A549 treated with DMSO at 1 μM for 4 hours (cell line): ENCODE measurements around the gene DCDC2B. TPM values are rescaled to one million over a fixed set of nuclear protein-coding genes. Genes with fewer than 3 reads are reported as not detected.

Source experiments
- total RNA-seq: library from RNA; stranded (reverse); fragments of 200-300 nt; extraction: Qiagen RNA extraction; gene quantifications from 5 replicates; pipeline ENCODE4 v1.2.3, GENCODE V29; 2022; ENCODE audit warnings: low read depth

The DCDC2B gene
- not detected in 5 replicates for total RNA-seq

DNA sequence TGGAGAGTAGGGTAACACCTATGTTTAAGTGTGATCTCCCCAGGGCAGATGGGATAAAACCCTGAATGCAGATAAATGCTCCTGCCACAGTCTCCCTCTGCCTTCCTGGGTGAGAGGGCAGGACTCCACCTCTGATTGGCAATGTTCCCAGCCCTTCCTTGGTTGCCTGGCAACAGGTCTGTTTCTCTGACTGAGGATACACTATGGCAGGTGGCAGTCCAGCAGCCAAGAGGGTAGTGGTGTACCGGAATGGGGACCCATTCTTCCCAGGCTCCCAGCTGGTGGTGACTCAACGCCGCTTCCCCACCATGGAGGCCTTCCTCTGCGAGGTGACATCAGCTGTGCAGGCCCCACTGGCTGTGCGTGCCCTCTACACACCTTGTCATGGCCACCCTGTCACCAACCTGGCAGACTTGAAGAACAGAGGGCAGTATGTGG lies at the start of gene DCDC2B:
DCDC2B (plus strand) TSS at position 199 of the 438 bp plus-strand sequence; CDS start at position 204, 5 bp downstream.

DNA sequence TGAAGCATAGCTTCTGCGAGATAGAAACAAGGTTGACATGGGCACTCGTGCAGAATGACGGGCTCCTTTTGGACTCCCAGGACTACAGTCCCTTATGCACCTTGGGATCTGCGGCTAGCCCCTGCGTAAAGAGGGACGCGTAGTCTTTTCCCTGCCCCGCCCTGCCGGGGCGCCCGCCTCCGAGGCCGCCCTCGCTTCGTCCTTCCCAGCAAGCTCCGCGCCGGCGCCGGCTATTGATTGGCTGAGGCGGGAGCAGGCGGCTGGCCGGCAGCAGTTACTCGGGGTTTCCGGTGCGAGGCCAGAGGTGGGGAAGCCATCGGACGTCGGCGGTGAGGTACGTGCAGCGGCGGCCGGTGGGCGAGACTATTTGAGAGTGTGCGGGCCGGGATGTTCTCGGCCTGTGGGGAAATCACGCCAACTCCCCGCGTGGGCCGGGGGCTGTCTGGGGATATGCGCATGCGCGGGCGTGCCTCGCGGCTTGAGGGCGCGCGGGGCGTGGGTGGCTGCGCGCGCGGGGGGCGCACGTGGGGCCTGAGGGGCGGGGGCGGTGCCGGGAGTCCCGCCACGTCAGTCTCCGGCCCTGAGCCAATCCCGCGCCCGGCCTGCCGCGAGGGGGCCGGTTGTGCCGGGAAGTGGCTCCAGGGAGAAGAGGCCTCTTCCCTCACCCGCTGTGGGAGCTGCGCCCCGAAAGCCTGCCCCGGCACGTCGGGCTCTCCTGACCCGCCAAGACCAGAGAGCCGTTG lies 29.3 kb upstream of the DCDC2B start, which contains the start of gene TXLNA:
TXLNA (plus strand) TSS at position 233 of the 743 bp plus-strand sequence. CDS start 671 bp downstream, outside the sequence.

DNA sequence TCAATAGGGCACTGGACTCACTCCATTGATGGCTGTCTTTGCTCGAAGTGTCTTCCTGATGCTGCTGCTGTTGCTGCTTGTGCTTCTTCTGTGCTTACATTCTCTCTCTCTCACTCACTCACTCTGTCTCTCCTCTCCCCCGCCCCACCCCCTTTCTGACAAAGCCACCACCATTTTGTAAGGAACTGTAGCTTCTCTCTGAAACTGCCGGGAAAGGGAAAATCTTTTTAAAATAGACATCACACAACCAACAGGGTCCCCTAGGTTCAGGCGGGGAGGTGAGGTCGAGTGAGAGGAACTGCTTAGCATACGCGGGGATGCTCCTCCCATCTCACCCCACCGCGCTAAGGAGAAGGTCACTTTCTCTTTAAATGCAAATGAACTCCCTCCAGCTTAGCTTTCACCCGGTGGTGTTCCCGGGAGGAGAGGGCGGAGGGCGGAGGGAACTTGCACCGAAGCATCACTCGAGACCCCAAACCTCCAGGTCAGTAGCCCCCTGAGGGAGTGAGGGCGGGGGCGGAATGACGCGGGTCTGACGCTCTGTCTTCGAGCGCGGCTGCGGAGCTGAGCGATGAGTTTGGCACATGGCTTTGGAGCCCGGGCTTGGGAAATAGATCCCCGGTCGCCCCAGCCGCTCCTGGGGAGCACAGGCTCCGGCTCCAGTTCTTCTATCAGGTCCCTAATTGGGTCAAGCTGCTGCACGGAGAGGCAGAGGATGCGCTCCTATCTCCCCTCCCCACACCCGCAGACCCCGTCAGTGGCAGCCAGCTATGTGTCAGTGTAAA lies 8.5 kb upstream of the DCDC2B start, which contains the start of gene CCDC28B:
CCDC28B (plus strand) TSS at position 370 of the 785 bp plus-strand sequence. CDS start 1,341 bp downstream, outside the sequence.

DNA sequence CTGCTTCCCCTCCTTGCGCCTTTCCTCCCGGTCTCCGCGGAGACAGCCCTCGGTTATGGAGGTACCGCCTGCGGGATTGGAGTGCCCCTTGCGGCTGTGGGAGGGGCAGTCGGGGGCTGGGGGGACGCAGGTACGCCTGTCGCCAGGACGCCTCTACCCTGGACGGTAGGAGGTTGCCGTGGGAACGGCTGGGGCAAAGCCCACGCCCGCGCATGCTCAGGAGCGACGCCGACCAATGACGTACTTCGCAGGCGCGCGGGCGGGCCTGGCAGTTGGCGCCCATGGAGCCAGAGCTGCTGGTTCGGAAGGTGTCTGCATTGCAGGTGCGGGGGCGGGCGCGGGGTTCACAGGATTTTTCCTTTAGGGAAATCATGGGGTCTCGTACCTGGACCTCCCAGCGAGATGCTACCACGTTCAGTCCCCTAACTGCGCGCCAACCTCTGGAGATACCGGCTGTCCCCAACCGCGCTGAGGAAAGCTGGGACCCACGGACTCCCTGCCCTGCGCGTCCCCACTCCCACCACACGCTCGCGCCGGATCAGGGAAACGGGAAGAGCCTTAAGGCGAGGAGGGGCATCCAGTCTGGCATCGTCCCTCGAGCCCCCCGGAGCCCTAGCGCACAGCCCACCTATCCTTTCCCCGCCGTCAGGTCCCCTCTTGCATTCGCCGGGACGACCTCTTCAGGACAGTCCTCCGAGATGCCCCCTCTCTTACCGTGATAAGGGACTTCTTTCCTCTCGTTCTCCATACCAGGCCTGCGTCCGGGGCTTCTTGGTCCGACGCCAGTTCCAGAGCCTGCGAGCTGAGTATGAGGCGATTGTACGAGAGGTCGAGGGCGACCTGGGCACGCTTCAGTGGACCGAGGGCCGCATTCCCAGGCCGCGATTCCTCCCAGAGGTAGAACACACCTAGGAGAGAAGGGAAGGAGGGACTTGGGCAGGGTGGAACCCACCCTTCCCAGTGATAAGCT lies 3.2 kb upstream of the DCDC2B start, which contains the start of gene IQCC:
IQCC (plus strand) TSS at position 271 of the 970 bp plus-strand sequence; CDS start at position 282, 11 bp downstream.

DNA sequence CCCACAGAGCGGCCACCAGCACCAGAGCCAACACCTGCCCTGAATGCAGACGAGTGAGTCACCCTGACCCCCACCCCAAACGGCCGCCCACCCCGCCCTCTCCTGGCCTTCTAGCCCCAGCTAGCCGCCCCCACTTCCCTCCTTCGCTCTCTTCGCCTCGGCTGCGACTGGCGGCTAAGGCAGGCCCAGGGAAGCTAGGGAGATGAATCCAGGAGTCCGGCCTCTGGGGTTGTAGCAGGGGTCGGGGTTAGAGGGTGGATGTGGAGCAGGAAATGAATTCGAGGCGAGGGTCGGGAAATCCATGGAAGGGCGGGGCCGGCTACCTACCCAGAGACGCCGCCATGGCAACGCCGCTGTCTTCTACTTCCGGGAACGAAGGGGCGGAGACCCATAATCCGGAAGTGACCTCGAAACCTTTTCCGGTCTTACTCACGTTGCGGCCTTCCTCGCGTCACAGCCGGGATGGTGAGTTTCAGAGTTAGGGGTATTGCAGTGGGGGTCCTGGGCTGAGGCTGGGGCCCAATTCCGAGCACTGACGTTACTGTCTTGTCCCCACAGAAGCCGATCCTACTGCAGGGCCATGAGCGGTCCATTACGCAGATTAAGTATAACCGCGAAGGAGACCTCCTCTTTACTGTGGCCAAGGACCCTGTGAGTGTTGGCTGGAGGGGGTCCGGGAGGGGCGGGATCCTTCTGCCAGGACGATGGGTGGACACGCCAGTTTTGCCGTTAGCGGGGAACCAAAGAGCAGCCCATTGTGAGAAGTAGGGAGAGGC lies 13.3 kb downstream of the DCDC2B start, which contains the start of the genes EIF3I and TMEM234:
EIF3I (plus strand) TSS at position 428 of the 776 bp plus-strand sequence; CDS start at position 463, 35 bp downstream.
TMEM234 (minus strand) TSS at position 374 of the 776 bp plus-strand sequence; CDS start at position 343, 31 bp downstream.

DNA sequence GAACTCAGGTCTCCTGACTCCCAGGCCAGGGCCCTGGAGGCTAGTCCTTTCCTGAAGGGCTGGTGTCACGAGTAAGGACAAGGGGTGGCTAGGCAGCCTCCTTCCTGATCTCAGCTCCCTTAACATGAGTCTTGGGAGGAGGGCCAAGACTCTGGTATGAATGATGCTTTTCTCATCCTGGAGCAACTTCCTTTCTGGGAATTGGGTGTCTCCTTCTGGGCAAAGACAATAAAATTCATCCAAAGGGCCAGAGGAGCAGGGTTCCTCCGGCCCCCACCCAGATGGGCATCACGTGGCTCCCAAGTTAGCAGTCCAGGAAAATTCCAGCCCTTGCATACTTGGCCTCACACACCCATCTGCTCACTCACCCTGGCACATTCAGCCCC lies 38.0 kb downstream of the DCDC2B start, which contains the start of gene FAM167B:
FAM167B (plus strand) TSS at position 335 of the 386 bp plus-strand sequence. CDS start 200 bp downstream, outside the sequence.

DNA sequence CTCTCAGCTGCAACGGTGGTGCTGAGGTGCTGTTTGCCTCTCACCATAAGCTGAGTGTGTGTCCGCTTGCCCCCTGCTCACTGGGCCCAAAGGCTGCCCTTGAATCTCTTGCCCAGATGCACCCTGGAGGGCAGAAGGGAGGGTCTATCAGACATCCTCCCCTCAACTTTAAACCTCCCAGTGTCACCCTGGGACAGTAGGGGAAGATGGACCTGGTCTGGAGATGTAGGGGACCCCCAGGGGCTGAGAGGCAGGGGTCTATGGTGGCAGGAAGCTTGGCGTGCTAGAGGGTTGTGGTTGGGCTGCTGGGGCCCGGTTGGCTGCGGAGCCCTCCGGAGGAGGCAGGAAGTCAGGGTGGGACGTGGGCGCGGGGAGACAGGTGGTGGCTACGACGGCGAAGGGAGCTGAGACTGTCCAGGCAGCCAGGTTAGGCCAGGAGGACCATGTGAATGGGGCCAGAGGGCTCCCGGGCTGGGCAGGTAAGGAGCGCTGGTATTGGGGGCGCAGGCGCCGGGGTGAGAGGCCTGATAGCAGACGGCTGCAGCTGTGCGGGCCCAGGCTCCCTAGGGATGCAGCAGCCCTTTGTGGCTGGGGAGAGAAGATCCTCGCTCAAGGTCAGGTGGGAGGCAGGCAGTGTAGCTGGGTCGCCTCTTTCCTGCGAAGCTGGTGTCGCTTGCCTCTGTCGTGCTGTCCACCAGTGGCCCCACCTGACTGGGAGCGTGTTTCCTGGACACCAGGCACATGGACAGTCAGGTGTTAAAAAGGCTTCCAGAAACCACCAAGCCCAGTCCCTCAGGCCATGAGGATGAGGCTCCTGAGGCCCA lies 42.2 kb downstream of the DCDC2B start, which contains the start of gene LCK:
LCK (plus strand) TSS at position 373 of the 824 bp plus-strand sequence. CDS start 23,065 bp downstream, outside the sequence.

Other genes starting within 250 kb of the DCDC2B start
- 120 to 141 TPM (median 139 TPM) in 5 replicates for gene KHDRBS1, start 195.2 kb upstream of the DCDC2B start, total RNA-seq
- 9.8 to 14.2 TPM (median 13.0 TPM) in 5 replicates for gene TMEM39B, start 136.2 kb upstream of the DCDC2B start, total RNA-seq
- 17.7 to 20.0 TPM (median 18.3 TPM) in 5 replicates for gene KPNA6, start 101.0 kb upstream of the DCDC2B start, total RNA-seq
- gene TXLNA, start 29.4 kb upstream of the DCDC2B start, total RNA-seq = 30.6 to 32.8 TPM (median 31.2 TPM) in 5 replicates
- gene CCDC28B, start 8.5 kb upstream of the DCDC2B start, total RNA-seq = 1.6 to 2.3 TPM (median 2.0 TPM) in 5 replicates
- gene IQCC, start 3.4 kb upstream of the DCDC2B start, total RNA-seq = 1.7 to 2.5 TPM (median 1.9 TPM) in 5 replicates
- gene TMEM234, start 13.3 kb downstream of the DCDC2B start, total RNA-seq = 7.8 to 9.7 TPM (median 8.7 TPM) in 5 replicates
- gene EIF3I, start 13.3 kb downstream of the DCDC2B start, total RNA-seq = 276 to 303 TPM (median 282 TPM) in 5 replicates
- gene FAM167B, start 38.1 kb downstream of the DCDC2B start, total RNA-seq = 0.63 to 0.89 TPM (median 0.72 TPM) in 5 replicates
- 0.07 TPM in 1 of 5 replicates, not detected in the others for gene LCK, start 42.2 kb downstream of the DCDC2B start, total RNA-seq
- gene HDAC1, start 83.0 kb downstream of the DCDC2B start, total RNA-seq = 58.2 to 63.0 TPM (median 61.7 TPM) in 5 replicates
- gene MARCKSL1, start 127.1 kb downstream of the DCDC2B start, total RNA-seq = 57.0 to 80.7 TPM (median 72.8 TPM) in 5 replicates
- gene FAM229A, start 153.4 kb downstream of the DCDC2B start, total RNA-seq = 1.8 to 5.2 TPM (median 4.0 TPM) in 5 replicates
- 0.09 to 0.37 TPM in 2 of 5 replicates, not detected in the others for gene TSSK3, start 153.4 kb downstream of the DCDC2B start, total RNA-seq
- 19.5 to 22.7 TPM (median 21.8 TPM) in 5 replicates for gene BSDC1, start 185.4 kb downstream of the DCDC2B start, total RNA-seq